CD4-positive, alpha-beta memory T cell (primary cell): ENCODE data around the gene C19orf47. TPM values are rescaled to one million over a fixed set of nuclear protein-coding genes. Genes with fewer than 3 reads are reported as not detected.
A peak's percentile ranks its signal among the peaks of the same experiment; 100 is the strongest.

Experiments
- CTCF ChIA-PET: fragments of 350-600 bp; sonication (Branson Sonifier 250); formaldehyde crosslinking; loops from one replicate; lab custom pipeline; 2021; ENCODE audit warnings: inconsistent platforms; ENCODE audit not compliant: partially characterized antibody; lab: Charles Lee
- POLR2A ChIA-PET: fragments of 350-600 bp; sonication (Branson Sonifier 250); formaldehyde crosslinking; loops from one replicate; lab custom pipeline; 2021; ENCODE audit not compliant: partially characterized antibody; lab: Charles Lee
- DNase-seq, 5 donors: peaks; one replicate each; pipeline versions ENCODE4 v3.0.0 to v3.0.0-alpha.2; 2020 to 2022; ENCODE audit warnings: mixed read lengths in 1 of 5
- H3K27ac ChIP-seq: one replicate; pipeline ENCODE4 v1.7.0; 2013; ENCODE audit warnings: low read depth, low read length
- H3K27me3 ChIP-seq: 2 replicates; pipeline ENCODE4 v1.7.0; 2013; ENCODE audit warnings: mild to moderate bottlenecking, low read length, moderate library complexity; ENCODE audit not compliant: insufficient read depth
- H3K36me3 ChIP-seq: 2 replicates; pipeline ENCODE4 v1.7.0; 2013; ENCODE audit warnings: mild to moderate bottlenecking, low read length, moderate library complexity; ENCODE audit not compliant: insufficient read depth
- H3K4me1 ChIP-seq: 2 replicates; pipeline ENCODE4 v1.7.0; 2013; ENCODE audit warnings: mild to moderate bottlenecking, low read length, moderate library complexity; ENCODE audit not compliant: insufficient read depth
- H3K4me3 ChIP-seq, 2 donors: one replicate each; pipeline ENCODE4 v1.7.0; 2013; ENCODE audit warnings: low read length in 2 of 2, mild to moderate bottlenecking in 1 of 2
- H3K9me3 ChIP-seq, 2 donors: one replicate each; pipeline ENCODE4 v1.7.0; 2013; ENCODE audit warnings: low read length in 2 of 2, control low read depth in 1 of 2; ENCODE audit not compliant: control insufficient read depth in 1 of 2
- H3K27ac Mint-ChIP-seq, 7 donors: one replicate each; pipeline ENCODE4 v1.8.0; 2020 to 2021; ENCODE audit warnings: mixed read lengths in 7 of 7, mild to moderate bottlenecking in 6 of 7, inconsistent platforms in 3 of 7, moderate library complexity in 3 of 7
- H3K27me3 Mint-ChIP-seq, 2 donors: one replicate each; pipeline ENCODE4 v1.8.0; 2020 to 2021; ENCODE audit warnings: mixed read lengths in 2 of 2
- H3K36me3 Mint-ChIP-seq, 2 donors: one replicate each; pipeline ENCODE4 v1.8.0; 2020 to 2021; ENCODE audit warnings: mixed read lengths in 2 of 2, inconsistent platforms in 1 of 2, mild to moderate bottlenecking in 1 of 2
- H3K4me1 Mint-ChIP-seq, 4 donors: one replicate each; pipeline ENCODE4 v1.8.0; 2020 to 2021; ENCODE audit warnings: mixed read lengths in 4 of 4, mild to moderate bottlenecking in 1 of 4
- H3K4me3 Mint-ChIP-seq, 8 donors: one replicate each; pipeline ENCODE4 v1.8.0; 2020 to 2021; ENCODE audit warnings: mixed read lengths in 8 of 8, mild to moderate bottlenecking in 7 of 8, moderate library complexity in 6 of 8, inconsistent platforms in 3 of 8
- H3K9me3 Mint-ChIP-seq, 8 donors: one replicate each; pipeline ENCODE4 v1.8.0; 2020 to 2021; ENCODE audit warnings: mixed read lengths in 8 of 8, mild to moderate bottlenecking in 5 of 8, inconsistent platforms in 3 of 8, moderate library complexity in 1 of 8
- intact Hi-C: fragments of 100-400 bp; cut with micrococcal nuclease; formaldehyde crosslinking; loops from one replicate; pipeline ENCODE4 v1.15.1; 2023
- polyA plus RNA-seq, 2 donors: library from polyadenylated mRNA; unstranded; fragments of 300-500 nt; fragmentation: Illumina TruSeq; gene quantifications; one replicate each; pipeline ENCODE4 v1.2.3, GENCODE V29; 2021
- total RNA-seq, 2 experiments: library from RNA; stranded (reverse); gene quantifications; one replicate each; pipeline ENCODE4 v1.2.3, GENCODE V29; 2021

C19orf47 gene
- total and polyA plus RNA-seq, 4 experiments from 2014 or later: 10.0 to 17.7 (median 12.2) TPM

DNA sequence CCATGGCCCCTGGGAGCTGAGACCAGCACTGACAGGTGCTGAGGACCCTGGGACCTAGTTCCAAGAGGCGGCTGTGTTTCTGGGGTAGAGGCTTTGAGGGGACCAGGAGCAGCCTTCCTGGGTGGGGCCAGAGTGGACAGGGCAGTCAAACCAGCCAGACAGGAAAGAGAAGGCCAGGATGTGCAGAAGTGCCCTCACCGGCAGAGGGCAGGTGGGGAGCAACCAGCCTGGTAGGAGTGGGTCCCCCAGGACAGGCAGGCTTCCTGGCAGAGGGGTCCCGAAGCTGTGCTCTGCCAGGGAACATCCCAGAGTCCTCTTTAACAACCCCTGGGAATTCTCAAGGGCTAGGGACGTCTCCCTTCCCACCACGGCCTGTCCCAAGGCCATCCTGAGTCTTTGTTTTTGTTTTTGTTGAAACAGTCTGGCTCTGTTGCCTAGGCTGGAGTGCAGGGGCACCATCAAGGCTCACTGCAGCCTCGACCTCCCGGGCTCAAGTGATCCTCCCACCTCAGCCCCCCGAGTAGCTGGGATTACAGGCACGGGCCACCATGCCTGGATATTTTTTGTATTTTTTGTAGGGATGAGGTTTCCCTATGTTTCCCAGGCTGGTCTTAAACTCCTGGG lies 44.8 kb upstream of the C19orf47 start:
- H3K36me3 Mint-ChIP-seq: no peaks in the 10 kb centered on the region
- no peaks in the 10 kb centered on the region for H3K36me3 ChIP-seq
- H3K27me3 Mint-ChIP-seq: no peaks in the 10 kb centered on the region
- H3K27ac Mint-ChIP-seq: no peak overlapping the region
- intact Hi-C loops: no loop called here
- no peak overlapping the region for H3K4me3 ChIP-seq
- H3K27me3 ChIP-seq: no peaks in the 10 kb centered on the region
- ChIA-PET POLR2A (no interaction called here), CTCF (no interaction called here)
- H3K4me1 ChIP-seq: no peaks in the 10 kb centered on the region
- H3K9me3 Mint-ChIP-seq: no peaks in the 10 kb centered on the region
- DNase-seq: no peak
- H3K4me3 Mint-ChIP-seq: no peak overlapping the region
- no peaks in the 10 kb centered on the region for H3K4me1 Mint-ChIP-seq
- H3K9me3 ChIP-seq: no peaks in the 10 kb centered on the region
- H3K27ac ChIP-seq: no peak overlapping the region

- no peaks in the 10 kb centered on the region for H3K27me3 ChIP-seq
- DNase-seq: no peak
- H3K4me1 Mint-ChIP-seq: no peaks in the 10 kb centered on the region
- no peaks in the 10 kb centered on the region for H3K36me3 ChIP-seq
- H3K9me3 ChIP-seq: no peaks in the 10 kb centered on the region
- H3K4me3 Mint-ChIP-seq: no peak overlapping the region
- CTCF ChIA-PET: no interaction called here
- H3K9me3 Mint-ChIP-seq: no peaks in the 10 kb centered on the region
- H3K27ac Mint-ChIP-seq: no peak overlapping the region
- no peak overlapping the region for H3K4me3 ChIP-seq
- no peaks in the 10 kb centered on the region for H3K36me3 Mint-ChIP-seq
- H3K27ac ChIP-seq: no peak overlapping the region
- POLR2A ChIA-PET: no interaction called here
- intact Hi-C loops: no loop called here
- H3K27me3 Mint-ChIP-seq: no peaks in the 10 kb centered on the region
- H3K4me1 ChIP-seq: no peaks in the 10 kb centered on the region
Observed at GRCh38 chr19:40392123-40392522, 43.9 kb upstream of the C19orf47 start.

DNA sequence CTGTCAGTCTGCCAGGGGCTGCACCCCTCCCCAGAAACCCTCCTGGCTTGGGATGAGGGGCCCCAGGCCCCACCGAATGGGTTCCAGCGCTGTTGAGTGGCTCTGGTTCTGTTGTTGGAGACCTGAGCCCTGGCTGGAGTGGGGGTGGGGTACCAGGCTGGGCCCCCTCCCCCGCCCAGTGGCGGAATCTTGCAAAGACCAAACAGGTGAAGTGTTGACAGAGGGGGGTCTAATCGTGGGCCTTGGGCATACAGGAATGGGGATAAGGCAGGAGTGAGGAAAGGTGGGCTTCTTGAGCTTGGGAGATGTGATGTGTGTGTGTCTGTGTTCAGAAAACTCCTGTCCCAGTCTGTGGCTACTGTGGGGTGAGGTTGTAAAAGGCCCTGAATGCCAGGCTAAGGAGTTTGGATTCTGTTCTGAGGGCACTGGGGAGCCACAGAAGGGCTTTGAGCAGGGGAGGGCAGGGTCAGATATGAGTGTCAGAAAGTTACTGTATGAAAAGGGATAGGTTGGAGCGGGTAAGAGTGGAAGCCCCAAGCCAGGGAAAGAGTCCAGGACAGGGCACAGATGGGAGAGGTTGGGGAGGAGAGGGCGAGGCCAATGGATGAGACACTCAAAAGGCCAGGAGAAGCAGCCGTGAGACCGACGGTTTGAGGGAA lies 42.0 kb upstream of the C19orf47 start, which contains the start of gene HIPK4:
Gene HIPK4, minus strand, starts transcription at position 98 of the 659 bp plus-strand sequence. CDS start 279 bp downstream, outside the sequence.
- H3K4me3 Mint-ChIP-seq: no peak within 1 kb of the TSS
- H3K9me3 Mint-ChIP-seq: no peaks in the 10 kb centered on the region
- Histone ChIP-seq H3K27ac (no peak within 1 kb of the TSS), H3K9me3 (no peaks in the 10 kb centered on the region), H3K27me3 (no peaks in the 10 kb centered on the region), H3K4me3 (no peak within 1 kb of the TSS), H3K4me1 (no peaks in the 10 kb centered on the region), H3K36me3 (no peaks in the 10 kb centered on the region)
- H3K27me3 Mint-ChIP-seq: no peaks in the 10 kb centered on the region
- no peak for DNase-seq
- CTCF ChIA-PET: interaction anchor here (1.0 kb wide), 1 partner anchor 85 kb away, joined by 3 read pairs; no protein-coding TSS in a partner anchor
- H3K4me1 Mint-ChIP-seq: no peaks in the 10 kb centered on the region
- intact Hi-C loops: no loop called here
- H3K27ac Mint-ChIP-seq: peak within 1 kb of the TSS in 1 of 7 donors; percentile 25
- POLR2A ChIA-PET: no interaction called here
- no peaks in the 10 kb centered on the region for H3K36me3 Mint-ChIP-seq

GRCh38 chr19:40389404-40390083 lies 41.3 kb upstream of the C19orf47 start:
- Mint-ChIP-seq H3K36me3 (no peaks in the 10 kb centered on the region), H3K27ac (no peak overlapping the region), H3K27me3 (no peaks in the 10 kb centered on the region), H3K9me3 (no peaks in the 10 kb centered on the region), H3K4me3 (no peak overlapping the region), H3K4me1 (no peaks in the 10 kb centered on the region)
- ChIA-PET POLR2A (interaction anchor here (0.6 kb wide), 1 partner anchor 38 kb away, joined by 3 read pairs; no protein-coding TSS in a partner anchor), CTCF (interaction anchor here (1.0 kb wide), 1 partner anchor 84 kb away, joined by 3 read pairs; no protein-coding TSS in a partner anchor)
- Histone ChIP-seq H3K36me3 (no peaks in the 10 kb centered on the region), H3K27ac (no peak overlapping the region), H3K4me3 (no peak overlapping the region), H3K4me1 (no peaks in the 10 kb centered on the region), H3K9me3 (no peaks in the 10 kb centered on the region), H3K27me3 (no peaks in the 10 kb centered on the region)
- intact Hi-C loops: no loop called here
- DNase-seq: no peak

DNA sequence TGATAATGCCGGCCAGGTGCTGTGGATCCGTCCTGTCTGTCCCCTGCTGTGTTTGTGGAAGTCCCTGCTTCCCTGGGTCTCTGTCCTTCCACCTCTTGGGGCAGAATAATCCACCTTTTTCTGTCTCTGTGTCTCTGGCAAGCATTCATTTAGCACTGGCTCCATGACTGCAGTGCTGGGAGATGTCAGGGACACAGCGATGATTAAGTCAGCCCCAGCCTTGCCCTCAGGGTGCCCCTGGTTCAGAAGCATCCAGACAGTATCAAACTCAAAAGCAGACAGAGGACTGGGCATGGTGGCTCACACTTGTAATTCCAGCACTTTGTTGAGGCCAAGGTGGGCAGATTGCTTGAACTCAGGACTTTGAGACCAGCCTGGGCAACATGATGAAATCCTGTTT lies 40.3 kb upstream of the C19orf47 start:
- Histone ChIP-seq H3K27ac (no peak overlapping the region), H3K4me1 (no peaks in the 10 kb centered on the region), H3K4me3 (no peak overlapping the region), H3K36me3 (no peaks in the 10 kb centered on the region), H3K27me3 (no peaks in the 10 kb centered on the region), H3K9me3 (no peaks in the 10 kb centered on the region)
- ChIA-PET POLR2A (no interaction called here), CTCF (no interaction called here)
- H3K27me3 Mint-ChIP-seq: no peaks in the 10 kb centered on the region
- H3K9me3 Mint-ChIP-seq: no peaks in the 10 kb centered on the region
- no peaks in the 10 kb centered on the region for H3K36me3 Mint-ChIP-seq
- no peak overlapping the region for H3K4me3 Mint-ChIP-seq
- intact Hi-C loops: no loop called here
- no peak overlapping the region for H3K27ac Mint-ChIP-seq
- no peaks in the 10 kb centered on the region for H3K4me1 Mint-ChIP-seq
- DNase-seq: no peak

GRCh38 chr19:40387155-40387554 lies 39.0 kb upstream of the C19orf47 start:
- Histone ChIP-seq H3K4me3 (no peak overlapping the region), H3K4me1 (no peaks in the 10 kb centered on the region), H3K27ac (no peak overlapping the region), H3K9me3 (no peaks in the 10 kb centered on the region), H3K27me3 (no peaks in the 10 kb centered on the region), H3K36me3 (no peaks in the 10 kb centered on the region)
- Mint-ChIP-seq H3K27me3 (no peaks in the 10 kb centered on the region), H3K9me3 (no peaks in the 10 kb centered on the region), H3K4me1 (no peaks in the 10 kb centered on the region), H3K36me3 (no peaks in the 10 kb centered on the region), H3K4me3 (no peak overlapping the region), H3K27ac (peak overlapping the region in 1 of 7 donors; percentile 15)
- POLR2A ChIA-PET: no interaction called here
- no peak for DNase-seq
- intact Hi-C loops: no loop called here
- CTCF ChIA-PET: interaction anchor here (0.7 kb wide), 1 partner anchor 432 kb away, joined by 3 read pairs; no protein-coding TSS in a partner anchor

DNA sequence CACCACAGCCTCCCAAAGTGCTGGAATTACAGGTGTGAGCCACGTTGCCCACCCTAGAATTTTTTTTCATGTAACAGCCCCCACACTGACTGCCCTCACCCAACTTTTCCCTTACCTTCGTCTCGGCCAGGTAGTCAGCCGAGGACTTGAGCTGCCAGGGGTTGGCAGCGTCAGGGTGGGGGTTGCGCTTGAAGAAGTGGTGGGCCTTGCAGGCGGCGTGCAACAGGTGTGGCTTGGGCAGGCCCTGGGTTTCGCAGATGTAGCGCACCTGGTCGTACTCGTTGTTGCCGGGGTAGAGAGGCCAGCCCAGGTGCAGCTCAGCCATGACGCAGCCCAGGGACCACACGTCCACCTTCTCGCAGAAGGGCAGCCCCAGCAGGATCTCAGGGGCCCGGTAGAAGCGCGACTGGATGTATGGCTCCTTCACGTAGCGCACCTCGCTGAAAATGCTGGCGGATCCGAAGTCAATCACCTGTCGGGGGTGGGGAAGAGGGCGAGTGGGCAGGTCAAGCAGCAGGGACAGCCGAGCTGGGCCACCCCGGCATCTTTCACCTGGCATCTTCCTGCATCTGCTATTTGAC lies 35.6 kb upstream of the C19orf47 start:
- no peak overlapping the region for H3K27ac ChIP-seq
- H3K4me3 Mint-ChIP-seq: no peak overlapping the region
- peak in 1 of 5 donors; percentile 8 for DNase-seq
- no peaks in the 10 kb centered on the region for H3K9me3 ChIP-seq
- H3K4me3 ChIP-seq: no peak overlapping the region
- H3K4me1 Mint-ChIP-seq: no peaks in the 10 kb centered on the region
- intact Hi-C loops: no loop called here
- H3K36me3 ChIP-seq: no peaks in the 10 kb centered on the region
- H3K27me3 Mint-ChIP-seq: no peaks in the 10 kb centered on the region
- H3K9me3 Mint-ChIP-seq: no peaks in the 10 kb centered on the region
- no peaks in the 10 kb centered on the region for H3K27me3 ChIP-seq
- POLR2A ChIA-PET: no interaction called here
- no peaks in the 10 kb centered on the region for H3K4me1 ChIP-seq
- H3K36me3 Mint-ChIP-seq: no peaks in the 10 kb centered on the region
- CTCF ChIA-PET: no interaction called here
- no peak overlapping the region for H3K27ac Mint-ChIP-seq
